Panc1 (cell line): ENCODE data around the gene KRTAP5-10. TPM values are rescaled to one million over a fixed set of nuclear protein-coding genes. Genes with fewer than 3 reads are reported as not detected.
"Not testable (repeated sequence)": the region's sequence is repeated elsewhere in the genome, so short reads cannot be mapped to it uniquely, and the experiment has no call there.

Source experiments
- ATAC-seq: fragments of 200-7000 bp; cut with Tn5 transposase; 2 replicates; pipeline ENCODE4 v1.9.1; 2020; ENCODE audit warnings: mild to moderate bottlenecking, moderate library complexity
- BruUV-seq: library from RNA; stranded (reverse); fragments of 400-500 nt; replicated peaks from 2 replicates; lab custom pipeline; 2021; lab: Mats Ljungman, UMichigan
- CTCF ChIA-PET: fragments of 300-600 bp; sonication (Branson Sonifier 250); formaldehyde crosslinking; loops from one replicate; lab custom pipeline; 2022; ENCODE audit warnings: antibody characterized with exemption; lab: Charles Lee
- POLR2A ChIA-PET: fragments of 300-600 bp; sonication (Branson Sonifier 250); formaldehyde crosslinking; loops from one replicate; lab custom pipeline; 2022; ENCODE audit warnings: antibody characterized with exemption; lab: Charles Lee
- DNase-seq: peaks from one replicate; pipeline ENCODE4 v3.0.0-alpha.2; 2010; ENCODE audit warnings: low read depth, low spot score
- H3K27ac ChIP-seq: 2 replicates; pipeline ENCODE4 v1.5.1; 2011; ENCODE audit warnings: mild to moderate bottlenecking, low read length, inconsistent platforms
- H3K27me3 ChIP-seq: fragments of 200-500 bp; sonication (Bioruptor generic); 2 replicates; pipeline ENCODE4 v1.6.0; 2014; ENCODE audit warnings: low read length, inconsistent platforms; ENCODE audit not compliant: control insufficient read depth, insufficient read depth
- H3K36me3 ChIP-seq: fragments of 200-500 bp; sonication (Bioruptor generic); 2 replicates; pipeline ENCODE4 v1.5.1; 2014; ENCODE audit warnings: inconsistent platforms, mild to moderate bottlenecking, low read length, moderate library complexity; ENCODE audit not compliant: control insufficient read depth, insufficient read depth
- H3K4me1 ChIP-seq: 2 replicates; pipeline ENCODE4 v1.5.1; 2011; ENCODE audit warnings: inconsistent platforms, mild to moderate bottlenecking, low read length, moderate library complexity; ENCODE audit not compliant: control insufficient read depth, insufficient read depth
- H3K4me3 ChIP-seq, 2 experiments: 2 replicates each; pipeline ENCODE4 v1.5.1; 2011 to 2012; ENCODE audit warnings: low read depth in 2 of 2, low read length in 2 of 2, mild to moderate bottlenecking in 2 of 2, inconsistent platforms in 1 of 2, moderate library complexity in 1 of 2
- H3K9me3 ChIP-seq: fragments of 200-500 bp; sonication (Bioruptor generic); 2 replicates; pipeline ENCODE4 v1.5.1; 2014; ENCODE audit warnings: low read depth, mild to moderate bottlenecking, inconsistent platforms, low read length, moderate library complexity; ENCODE audit not compliant: control insufficient read depth, insufficient read depth
- CTCF ChIP-seq: fragments of 450-650 bp; IDR thresholded peaks from 2 replicates; pipeline ENCODE4 v1.5.1; 2017; ENCODE audit warnings: mild to moderate bottlenecking
- in situ Hi-C: cut with HindIII; loops from 2 replicates; pipeline ENCODE4 v1.10.0; 2016; ENCODE audit warnings: low sequenced_read_pairs, low pct_unique_long_range_greater_than_20kb
- intact Hi-C: fragments of 100-400 bp; cut with micrococcal nuclease; formaldehyde crosslinking; loops from one replicate; pipeline ENCODE4 v1.10.0; 2022; ENCODE audit not compliant: unreplicated experiment
- total RNA-seq: library from RNA; stranded (reverse); gene quantifications from one replicate; pipeline ENCODE4 v1.2.1, GENCODE V29; 2021; ENCODE audit not compliant: unreplicated experiment

The KRTAP5-10 gene
- total RNA-seq, 1 experiment from 2014 or later = not detected

- H3K27ac ChIP-seq, H3K27me3 ChIP-seq, BruUV-seq, DNase-seq, H3K4me1 ChIP-seq, in situ Hi-C loops, intact Hi-C loops, POLR2A ChIA-PET, H3K9me3 ChIP-seq, H3K4me3 ChIP-seq, H3K36me3 ChIP-seq, ATAC-seq: not testable (repeated sequence)
- TF ChIP-seq CTCF = peak; percentile 47
- CTCF ChIA-PET = interaction anchor here (0.6 kb wide), 2 partner anchors 103 to 677 kb away, joined by 3 read pairs; no protein-coding TSS in a partner anchor
Observed at GRCh38 chr11:71588822-71589545, 23.6 kb downstream of the KRTAP5-10 start.

GRCh38 chr11:71589546-71589920 is 24.2 kb downstream of the KRTAP5-10 start:
- H3K4me1 ChIP-seq, POLR2A ChIA-PET, in situ Hi-C loops, H3K4me3 ChIP-seq, H3K36me3 ChIP-seq, DNase-seq, H3K27me3 ChIP-seq, BruUV-seq, ATAC-seq, intact Hi-C loops, H3K27ac ChIP-seq, H3K9me3 ChIP-seq: not testable (repeated sequence)
- CTCF ChIA-PET = interaction anchor here (0.6 kb wide), 2 partner anchors 104 to 677 kb away, joined by 3 read pairs; no protein-coding TSS in a partner anchor

GRCh38 chr11:71603221-71603620 is 37.9 kb downstream of the KRTAP5-10 start:
- in situ Hi-C loops, DNase-seq, H3K27me3 ChIP-seq, POLR2A ChIA-PET, H3K36me3 ChIP-seq, H3K27ac ChIP-seq, BruUV-seq, ATAC-seq, H3K4me1 ChIP-seq, intact Hi-C loops, H3K4me3 ChIP-seq, CTCF ChIA-PET, H3K9me3 ChIP-seq: not testable (repeated sequence)

GRCh38 chr11:71604798-71605488 is 39.6 kb downstream of the KRTAP5-10 start:
- H3K4me3 ChIP-seq, ATAC-seq, intact Hi-C loops, H3K27me3 ChIP-seq, in situ Hi-C loops, H3K27ac ChIP-seq, H3K9me3 ChIP-seq, H3K36me3 ChIP-seq, H3K4me1 ChIP-seq, CTCF ChIA-PET, POLR2A ChIA-PET, DNase-seq, BruUV-seq: not testable (repeated sequence)
- peak; percentile 81 for TF ChIP-seq CTCF

- CTCF ChIA-PET, H3K27ac ChIP-seq, intact Hi-C loops, ATAC-seq, H3K9me3 ChIP-seq, H3K4me1 ChIP-seq, H3K36me3 ChIP-seq, in situ Hi-C loops, H3K27me3 ChIP-seq, BruUV-seq, POLR2A ChIA-PET, DNase-seq: not testable (repeated sequence)
- H3K4me3 ChIP-seq = peak overlapping the region in 1 of 2 experiments; percentile 24; a peak in 2 of 4 replicates
Observed at GRCh38 chr11:71606853-71607519, 41.6 kb downstream of the KRTAP5-10 start.
